HG02798 (cell line): ENCODE measurements around the gene DIP2C.
"Not testable (repeated sequence)": the region's sequence is repeated elsewhere in the genome, so short reads cannot be mapped to it uniquely, and the experiment has no call there.

Source experiments
- ATAC-seq: cut with Tn5 transposase; IDR thresholded peaks from one replicate; pipeline ENCODE4 v1.9.1; 2021; ENCODE audit warnings: mild to moderate bottlenecking; ENCODE audit not compliant: unreplicated experiment, poor library complexity

DIP2C gene

DNA sequence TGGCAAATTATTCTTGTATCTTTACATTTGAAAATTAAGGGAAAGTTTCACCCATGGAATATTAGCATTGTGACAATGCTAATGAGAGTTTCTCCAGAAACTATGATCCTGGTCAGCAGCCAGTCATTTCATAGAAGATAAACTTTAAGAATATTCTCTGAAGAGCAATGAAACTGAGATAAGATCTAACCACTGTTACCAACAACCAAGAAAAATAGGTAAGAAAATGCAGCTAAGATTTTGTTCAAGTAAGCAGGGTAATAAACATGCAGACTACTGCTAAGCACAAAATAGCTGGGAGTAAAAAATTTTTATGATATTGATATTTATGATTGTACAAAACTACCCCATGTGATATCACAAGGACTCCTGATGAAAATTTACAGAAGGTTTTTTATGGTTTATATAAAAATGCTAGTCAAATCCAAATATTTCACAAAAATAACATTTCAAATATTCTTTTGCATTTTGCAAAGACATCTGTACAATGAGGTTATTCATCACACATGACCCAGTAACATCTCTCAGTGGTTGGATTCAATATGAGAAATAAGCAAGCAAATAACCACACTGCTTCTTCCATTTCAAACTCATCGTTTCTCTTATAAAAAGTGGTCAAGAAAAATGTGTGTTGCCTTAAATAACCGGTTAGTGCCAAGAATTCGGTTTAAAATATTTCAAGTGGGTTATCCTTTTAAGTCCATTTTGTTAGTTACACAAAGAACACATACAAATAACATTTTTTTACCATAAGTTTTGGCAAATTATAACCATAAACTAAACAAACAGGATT, 251.6 kb downstream of the DIP2C start:
- no peak for ATAC-seq

DNA sequence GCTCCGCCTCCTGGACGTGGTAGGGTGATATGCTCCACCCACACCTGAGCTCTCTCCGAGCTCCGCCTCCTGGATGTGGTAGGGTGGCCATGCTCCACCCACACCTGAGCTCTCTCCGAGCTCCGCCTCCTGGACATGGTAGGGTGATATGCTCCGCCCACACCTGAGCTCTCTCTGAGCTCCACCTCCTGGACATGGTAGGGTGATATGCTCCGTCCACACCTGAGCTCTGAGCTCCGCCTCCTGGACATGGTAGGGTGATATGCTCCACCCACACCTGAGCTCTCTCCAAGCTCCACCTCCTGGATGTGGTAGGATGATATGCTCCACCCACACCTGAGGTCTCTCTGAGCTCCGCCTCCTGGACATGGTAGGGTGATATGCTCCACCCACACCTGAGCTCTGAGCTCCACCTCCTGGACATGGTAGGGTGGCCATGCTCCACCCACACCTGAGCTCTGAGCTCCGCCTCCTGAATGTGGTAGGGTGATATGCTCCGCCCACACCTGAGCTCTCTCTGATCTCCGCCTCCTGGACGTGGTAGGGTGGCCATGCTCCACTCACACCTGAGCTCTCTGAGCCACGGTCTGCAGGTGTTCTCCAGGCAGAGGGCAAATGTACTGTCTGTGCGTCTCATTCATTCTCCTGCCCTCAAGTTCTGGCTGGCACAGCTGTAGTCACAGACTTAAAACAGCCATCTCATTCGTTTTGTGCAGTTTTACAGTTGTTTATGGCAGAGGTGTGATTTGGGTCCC, 252.4 kb downstream of the DIP2C start:
- ATAC-seq = no peak

DNA sequence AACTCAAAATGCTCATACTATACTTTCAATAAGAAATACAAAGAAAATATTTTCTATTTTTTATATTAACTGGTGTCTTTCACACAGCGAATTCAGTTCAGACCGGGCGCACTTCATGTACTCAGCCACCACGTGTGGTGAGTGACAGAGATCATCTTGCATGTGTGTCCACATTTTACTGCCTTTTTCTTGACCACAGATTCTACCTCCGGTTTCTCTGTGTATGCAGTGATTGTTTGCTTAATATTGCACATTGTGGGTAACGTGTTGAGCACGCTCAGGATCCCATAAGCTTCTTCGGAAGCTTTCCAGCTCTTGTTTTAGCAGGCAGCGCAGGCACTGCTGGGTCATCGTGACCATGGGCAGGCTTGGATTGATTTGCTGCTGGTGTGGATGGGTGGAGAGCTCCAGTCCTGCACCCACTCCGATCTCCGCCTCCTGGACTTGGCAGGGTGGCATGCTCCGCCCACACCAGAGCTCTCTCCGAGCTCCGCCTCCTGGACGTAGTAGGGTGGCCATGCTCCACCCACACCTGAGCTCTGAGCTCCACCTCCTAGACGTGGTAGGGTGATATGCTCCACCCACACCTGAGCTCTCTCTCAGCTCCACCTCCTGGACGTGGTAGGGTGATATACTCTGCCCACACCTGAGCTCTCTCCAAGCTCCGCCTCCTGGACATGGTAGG, 253.3 kb downstream of the DIP2C start:
- no peak for ATAC-seq

DNA sequence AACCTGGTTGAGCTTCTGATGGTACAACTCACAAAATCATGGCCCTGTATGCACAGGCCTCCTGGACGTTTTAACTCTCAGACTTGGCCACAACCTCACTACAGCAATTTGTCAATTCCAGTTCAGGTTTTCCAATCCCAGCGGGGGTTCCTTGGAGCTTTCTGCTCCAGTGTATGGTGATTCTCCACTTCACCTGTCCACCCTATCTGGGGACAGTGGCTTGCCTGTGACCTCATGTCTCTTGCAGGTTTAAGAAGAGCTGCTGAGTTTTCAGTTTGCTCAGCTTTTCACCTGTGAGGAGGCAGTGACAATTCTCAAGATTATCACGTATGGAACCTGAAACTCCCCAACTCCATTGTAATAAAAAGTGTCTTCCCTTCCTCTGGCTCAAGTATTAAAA, 254.1 kb downstream of the DIP2C start:
- no peak for ATAC-seq

DNA sequence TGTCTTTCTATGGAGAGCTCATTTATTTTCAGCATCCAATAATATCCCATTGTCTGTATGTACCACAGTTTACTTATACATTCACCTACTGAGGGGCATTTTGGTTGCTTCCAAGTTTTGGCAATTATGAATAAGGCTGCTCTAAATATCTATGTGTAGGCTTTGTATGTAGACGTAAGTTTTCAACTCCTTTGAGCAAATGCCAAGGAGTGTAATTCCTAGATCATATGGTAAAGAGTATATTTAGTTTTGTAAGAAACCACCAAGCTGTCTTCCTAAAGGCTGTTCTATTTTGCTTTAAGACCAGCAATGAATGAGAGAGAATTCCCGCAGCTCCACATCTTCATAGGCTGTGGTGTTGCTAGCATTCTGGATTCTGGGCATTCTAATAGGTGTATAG, 259.8 kb downstream of the DIP2C start:
- no peak for ATAC-seq

DNA sequence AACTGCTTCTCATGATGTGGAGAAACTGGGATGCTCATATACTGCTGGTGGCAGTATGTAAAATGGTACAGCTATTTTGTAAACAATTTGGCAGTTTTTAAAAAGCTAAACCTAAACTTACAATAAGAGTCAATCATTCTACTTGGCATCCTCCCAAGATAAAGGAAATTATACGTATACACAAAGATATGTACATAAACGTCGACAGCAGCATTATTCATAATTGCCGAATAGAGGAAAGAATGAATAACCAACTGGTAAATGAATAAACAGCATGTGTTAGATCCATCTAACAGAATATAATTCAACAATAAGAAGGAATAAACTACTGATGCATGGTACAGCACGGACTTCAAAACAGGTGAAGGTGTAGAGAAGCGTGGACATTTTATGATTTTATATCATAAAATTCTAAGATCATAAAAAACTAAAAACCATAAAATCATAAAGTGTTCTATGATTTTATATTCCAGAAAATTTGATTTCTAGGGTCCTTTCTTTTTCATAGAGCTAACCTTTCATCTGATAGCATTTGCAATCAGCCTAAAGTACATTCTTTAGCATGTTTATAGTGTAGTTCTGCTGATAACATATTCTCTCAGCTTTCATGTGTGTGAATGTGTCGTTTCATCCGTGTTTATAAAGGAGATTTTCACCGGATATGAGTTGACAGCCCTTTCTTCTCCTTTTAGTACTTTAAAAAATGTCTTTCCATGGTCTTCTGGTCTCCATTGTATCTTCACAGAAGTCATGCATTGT, 261.5 kb downstream of the DIP2C start:
- no peak for ATAC-seq

DNA sequence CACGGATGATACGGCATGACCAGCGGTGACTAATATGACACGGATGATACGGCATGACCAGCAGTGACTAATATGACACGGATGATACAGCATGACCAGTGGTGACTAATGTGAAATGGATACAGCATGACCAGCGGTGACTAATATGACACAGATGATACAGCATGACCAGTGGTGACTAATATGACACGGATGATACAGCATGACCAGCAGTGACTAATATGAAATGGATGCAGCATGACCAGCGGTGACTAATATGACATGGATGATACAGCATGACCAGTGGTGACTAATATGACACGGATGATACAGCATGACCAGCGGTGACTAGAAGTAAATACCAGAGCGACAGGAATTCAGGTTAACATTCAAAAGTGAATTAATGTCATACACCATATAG, 264.1 kb downstream of the DIP2C start:
- ATAC-seq = not testable (repeated sequence)

DNA sequence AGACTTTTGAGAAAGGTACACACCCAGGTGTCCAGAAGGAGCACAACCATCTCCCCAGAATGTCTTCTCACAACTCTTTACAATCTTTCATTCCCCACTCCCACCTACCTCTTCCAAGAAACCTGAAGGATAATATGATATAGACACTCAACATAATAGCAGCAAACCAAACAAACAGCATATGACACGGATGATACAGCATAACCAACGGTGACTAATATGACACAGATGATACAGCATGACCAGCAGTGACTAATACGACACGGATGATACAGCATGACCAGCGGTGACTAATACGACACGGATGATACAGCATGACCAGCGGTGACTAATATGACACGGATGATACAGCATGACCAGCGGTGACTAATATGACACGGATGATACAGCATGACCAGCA, 264.7 kb downstream of the DIP2C start:
- ATAC-seq = not testable (repeated sequence)

DNA sequence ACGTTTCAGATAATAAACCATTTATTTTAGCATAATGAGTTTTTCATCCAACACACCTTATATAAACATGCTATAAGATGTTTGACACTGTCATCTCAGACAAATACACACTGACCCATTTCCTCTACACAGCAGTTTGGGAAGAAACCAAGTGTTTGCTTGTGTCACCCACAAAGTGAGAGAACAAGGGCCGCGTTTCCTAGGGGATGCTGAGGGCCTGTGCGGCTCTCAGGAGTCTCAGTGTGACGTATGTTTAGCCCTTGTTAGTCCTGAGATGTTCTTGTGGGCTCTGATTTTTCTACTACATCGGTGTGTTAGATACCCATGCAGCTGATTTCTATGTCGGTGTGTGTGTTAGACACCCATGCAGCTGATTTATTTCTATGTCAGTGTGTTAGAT, 266.3 kb downstream of the DIP2C start:
- no peak for ATAC-seq

DNA sequence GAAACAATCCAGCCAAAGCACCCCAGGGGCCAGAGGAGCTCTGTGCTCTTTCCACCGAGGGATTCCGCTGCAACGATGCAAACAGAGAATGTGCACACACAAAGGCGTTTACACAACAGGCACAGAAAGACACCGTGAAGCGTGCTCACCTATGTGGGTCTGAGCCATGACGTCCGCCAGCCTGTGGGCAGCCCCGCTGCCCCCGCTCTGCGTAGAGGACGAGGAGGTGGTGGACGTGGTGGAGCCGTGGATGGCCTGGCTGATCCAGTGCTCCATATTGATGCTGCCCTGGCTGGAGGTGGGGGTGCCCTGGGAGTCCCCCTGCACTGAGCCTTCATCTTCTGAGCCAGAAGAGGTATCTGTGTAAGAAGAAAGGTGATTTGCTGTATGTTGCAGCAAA, 266.8 kb downstream of the DIP2C start:
- no peak for ATAC-seq

DNA sequence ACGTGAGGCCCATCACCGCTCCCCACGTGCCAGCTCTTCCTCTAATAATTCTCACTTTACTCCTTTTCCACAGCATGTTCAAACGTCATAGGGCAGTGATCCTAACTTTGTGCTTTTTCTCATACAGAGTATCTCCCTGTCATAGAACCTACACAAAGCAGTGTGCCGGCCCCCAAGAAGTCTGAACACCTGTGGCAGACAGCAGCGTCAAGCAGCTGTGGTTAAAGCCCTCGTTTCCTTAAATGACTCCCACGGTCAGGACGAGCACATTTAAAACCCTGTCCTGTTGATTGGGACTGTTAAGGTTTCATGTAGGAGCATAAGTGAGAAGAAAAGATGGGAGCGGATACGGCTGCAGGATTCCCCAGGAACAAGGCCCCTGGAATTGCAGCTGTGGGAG, 267.2 kb downstream of the DIP2C start:
- ATAC-seq = no peak

DNA sequence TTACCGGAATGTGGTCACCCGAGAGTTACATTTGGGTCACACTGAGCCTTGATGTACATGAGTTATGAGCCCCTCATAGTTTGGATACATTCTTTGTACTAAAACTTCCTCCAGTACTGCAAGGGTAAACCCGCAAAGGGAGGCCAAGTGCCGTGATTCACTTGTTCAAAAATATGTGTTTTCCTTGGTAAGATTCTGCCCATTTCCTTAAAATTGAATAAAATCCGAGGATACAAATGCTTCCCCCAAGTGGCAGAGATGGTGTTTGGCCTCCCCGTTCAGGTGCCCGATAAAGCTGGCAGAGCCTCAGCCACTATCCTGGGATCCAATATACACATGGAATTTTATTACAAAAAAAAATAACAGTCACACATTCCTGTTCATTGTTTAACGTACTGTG, 268.3 kb downstream of the DIP2C start:
- ATAC-seq = no peak

DNA sequence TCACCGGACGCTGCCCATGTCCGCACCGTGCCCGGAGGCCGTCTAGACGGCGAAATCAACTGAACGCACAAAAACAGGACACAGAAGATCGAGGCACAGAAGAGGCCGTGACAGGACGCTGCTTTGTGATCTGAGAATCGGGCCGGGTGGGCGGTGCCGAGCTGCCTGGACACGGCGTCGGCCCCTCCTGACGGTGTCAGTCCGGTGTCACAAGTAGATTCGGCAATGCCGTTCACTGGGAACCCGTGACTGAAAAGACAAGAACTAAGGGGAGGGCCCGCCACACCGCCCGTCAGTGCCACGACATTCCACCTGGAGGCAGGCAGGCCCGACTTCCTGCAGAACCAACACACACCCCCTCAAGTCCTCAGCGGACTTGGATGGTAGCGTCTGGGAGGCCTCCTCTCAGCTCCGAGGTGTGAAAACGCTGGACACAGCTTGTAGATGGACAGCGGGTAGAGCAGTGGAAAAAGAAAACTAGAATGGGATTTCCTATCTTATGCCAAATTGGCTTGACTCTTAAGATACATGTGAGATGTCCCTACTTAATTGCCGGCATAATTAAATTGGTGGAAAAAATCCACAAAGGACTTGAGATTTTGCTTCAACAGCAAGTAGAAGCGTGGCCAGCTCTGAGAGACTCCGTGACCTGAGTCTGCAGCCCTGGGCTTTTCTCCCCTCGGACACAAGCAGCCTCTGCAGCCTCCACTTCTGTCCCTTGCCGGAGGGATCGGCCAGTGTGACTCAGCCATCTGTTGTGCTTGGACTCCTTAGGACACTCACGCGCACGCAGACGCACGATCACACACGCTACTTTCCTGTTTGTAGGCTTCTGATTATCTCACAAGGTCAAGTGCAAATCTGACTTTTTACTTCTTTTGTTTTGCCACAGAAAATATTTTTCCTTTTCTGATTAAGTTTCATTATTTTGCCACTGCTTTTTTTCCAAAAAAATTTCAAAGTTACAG, 269.0 kb downstream of the DIP2C start:
- ATAC-seq = no peak

DNA sequence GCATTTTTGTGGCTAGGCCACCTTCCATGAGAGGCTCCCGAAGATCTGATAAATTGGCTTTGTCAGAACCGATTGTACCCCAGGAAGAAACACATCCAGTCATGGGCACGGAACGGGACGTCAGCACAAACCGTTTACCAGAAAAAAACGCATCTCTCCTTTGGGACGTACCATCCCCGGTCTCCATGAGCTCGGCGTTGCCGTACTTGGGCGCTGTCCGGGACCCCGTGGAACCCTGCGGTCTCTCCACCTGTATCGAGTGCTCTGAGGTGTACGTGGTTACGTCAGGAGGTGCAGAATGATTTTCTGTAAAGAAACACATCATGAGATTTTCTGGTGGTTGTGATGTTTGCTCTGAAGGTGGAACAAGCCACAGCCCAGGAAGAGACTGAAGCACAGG, 270.6 kb downstream of the DIP2C start:
- ATAC-seq = no peak

DNA sequence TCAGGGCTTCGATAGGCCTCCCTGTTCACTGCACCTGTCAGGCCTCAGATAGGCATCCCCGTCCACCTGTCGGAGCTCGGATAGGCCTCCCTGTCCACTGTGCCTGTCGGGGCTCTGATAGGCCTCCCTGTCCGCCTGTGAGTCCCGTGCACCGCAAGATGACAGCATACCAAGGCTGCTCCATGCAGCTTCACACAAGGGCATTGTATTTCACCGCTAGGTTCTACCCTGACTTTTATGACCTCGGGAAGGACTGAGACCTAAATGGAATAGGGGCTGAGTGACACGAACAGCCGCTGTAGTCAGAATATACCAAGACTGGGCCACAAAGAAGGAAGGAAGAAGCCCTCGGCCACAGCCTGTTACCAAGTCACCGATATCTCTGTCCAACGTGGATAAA, 271.2 kb downstream of the DIP2C start:
- no peak for ATAC-seq

DNA sequence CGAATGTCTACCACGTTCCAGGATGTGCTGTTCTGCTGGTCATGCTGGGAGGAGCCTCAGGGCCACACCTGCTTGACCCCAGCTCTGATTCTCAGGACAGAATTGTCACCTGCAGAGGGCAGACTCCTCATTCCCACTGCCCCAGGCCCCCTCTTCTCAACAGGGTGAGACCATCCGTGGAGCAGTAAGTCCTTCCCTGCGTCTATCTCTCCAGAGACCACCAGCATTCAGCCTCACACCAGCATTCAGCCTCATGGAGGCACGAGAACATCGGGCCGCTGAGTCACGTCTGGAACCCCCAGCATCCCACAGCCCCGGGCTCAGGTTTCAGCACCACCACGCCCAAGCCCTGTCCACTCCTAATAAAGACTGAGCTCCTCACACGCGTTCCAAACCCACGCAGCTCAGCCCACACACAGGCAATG, 273.4 kb downstream of the DIP2C start:
- no peak for ATAC-seq

DNA sequence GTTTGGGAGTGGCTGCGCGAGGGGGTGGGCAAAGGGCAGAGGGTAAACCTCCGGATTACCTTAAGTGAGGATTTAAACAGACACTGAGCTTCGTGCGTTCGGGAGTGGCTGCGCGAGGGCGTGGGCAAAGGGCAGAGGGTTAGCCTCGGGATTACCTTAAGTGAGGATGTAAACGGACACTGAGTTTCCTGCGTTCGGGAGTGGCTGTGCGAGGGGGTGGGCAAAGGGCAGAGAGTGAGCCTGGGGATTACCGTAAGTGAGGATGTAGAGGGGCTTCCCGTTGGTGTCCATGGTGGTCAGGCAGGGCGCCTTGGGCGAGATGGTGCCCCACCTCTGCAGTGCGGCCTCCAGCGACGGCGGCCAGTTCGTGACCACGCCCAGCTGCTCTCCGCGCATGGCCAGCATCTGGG, 275.8 kb downstream of the DIP2C start:
- ATAC-seq = no peak

DNA sequence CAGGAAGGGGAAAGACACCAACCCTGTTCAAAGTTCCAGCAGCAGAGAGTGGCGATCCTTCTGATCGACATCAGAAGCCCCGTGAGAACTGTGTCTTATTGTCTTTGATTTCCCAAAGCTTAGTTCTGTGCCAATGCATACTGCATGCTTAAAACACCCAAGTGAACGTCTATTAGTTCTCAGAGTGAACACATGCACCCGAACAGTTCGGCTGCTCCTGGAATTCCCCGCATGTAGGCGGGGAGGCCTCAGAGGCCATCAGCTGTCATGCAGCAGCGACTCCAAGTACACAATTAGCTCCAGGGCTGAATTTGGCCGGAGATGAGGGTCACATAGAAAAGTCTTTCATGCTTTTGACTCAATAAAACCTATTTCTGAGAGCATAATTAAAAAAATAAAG, 277.4 kb downstream of the DIP2C start:
- peak; percentile 69 for ATAC-seq

DNA sequence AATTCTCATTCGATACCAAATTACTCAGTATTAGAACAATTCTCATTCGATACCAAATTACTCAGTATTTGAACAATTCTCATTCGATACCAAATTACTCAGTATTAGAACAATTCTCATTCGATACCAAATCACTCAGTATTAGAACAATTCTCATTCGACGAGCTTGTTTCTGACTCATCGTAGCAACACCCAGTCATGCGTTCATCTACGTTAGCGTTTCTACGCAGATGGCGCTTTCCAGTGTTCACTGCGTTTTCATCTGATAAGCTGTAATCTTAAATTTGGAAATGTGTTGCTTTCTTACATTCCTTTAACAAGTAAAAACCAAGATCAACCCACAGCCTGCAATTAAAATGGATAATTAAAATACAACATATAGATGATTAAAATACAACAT, 277.9 kb downstream of the DIP2C start:
- no peak for ATAC-seq
